WTC11 (cell line): ENCODE data around the gene LRMDA.

Source experiments
- MXD4 ChIP-seq: fragments of 250-450 bp; sonication (Bioruptor Pico); IDR thresholded peaks from 2 replicates; pipeline ENCODE4 v1.8.0; 2021; ENCODE audit warnings: mild to moderate bottlenecking, moderate library complexity, borderline replicate concordance
- ZBTB21 ChIP-seq: sonication (generic); formaldehyde crosslinking; IDR thresholded peaks from 2 replicates; pipeline ENCODE4 v1.8.1; 2023; ENCODE audit warnings: mild to moderate bottlenecking, missing genetic modification reagents, borderline replicate concordance
- TF ChIP-seq, protein P1 (sequence below): fragments of 200-600 bp; IDR thresholded peaks from 2 replicates; pipeline ENCODE4 v1.8.0; 2022; ENCODE audit warnings: antibody characterized with exemption

DNA sequence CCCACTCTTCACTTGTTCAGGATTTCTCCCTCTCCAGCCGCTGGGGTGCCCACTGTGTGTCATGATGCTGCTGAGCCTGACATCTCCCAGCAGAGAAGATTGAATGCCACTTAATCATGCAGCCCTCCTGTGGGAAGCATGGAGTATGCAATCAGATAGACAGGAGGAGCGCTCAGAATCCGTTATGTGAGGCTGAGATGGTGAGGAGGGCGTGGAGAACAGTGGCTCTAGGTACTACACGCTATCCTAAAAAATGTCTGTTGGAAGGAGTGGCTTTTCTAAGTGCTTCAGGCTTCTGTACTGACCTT is 334.3 kb downstream of the LRMDA start:
- TF ChIP-seq, protein P1, sequence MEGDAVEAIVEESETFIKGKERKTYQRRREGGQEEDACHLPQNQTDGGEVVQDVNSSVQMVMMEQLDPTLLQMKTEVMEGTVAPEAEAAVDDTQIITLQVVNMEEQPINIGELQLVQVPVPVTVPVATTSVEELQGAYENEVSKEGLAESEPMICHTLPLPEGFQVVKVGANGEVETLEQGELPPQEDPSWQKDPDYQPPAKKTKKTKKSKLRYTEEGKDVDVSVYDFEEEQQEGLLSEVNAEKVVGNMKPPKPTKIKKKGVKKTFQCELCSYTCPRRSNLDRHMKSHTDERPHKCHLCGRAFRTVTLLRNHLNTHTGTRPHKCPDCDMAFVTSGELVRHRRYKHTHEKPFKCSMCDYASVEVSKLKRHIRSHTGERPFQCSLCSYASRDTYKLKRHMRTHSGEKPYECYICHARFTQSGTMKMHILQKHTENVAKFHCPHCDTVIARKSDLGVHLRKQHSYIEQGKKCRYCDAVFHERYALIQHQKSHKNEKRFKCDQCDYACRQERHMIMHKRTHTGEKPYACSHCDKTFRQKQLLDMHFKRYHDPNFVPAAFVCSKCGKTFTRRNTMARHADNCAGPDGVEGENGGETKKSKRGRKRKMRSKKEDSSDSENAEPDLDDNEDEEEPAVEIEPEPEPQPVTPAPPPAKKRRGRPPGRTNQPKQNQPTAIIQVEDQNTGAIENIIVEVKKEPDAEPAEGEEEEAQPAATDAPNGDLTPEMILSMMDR, result no peak
- no peak for TF ChIP-seq MXD4 (CRISPR knock-in tag)
- no peak for TF ChIP-seq ZBTB21 (CRISPR knock-in tag)
